Measurements from ENCODE around the gene EXT2. TPM values are rescaled to one million over a fixed set of nuclear protein-coding genes. Genes with fewer than 3 reads are reported as not detected.

EXT2 gene
- total RNA-seq, 1 donor from 2014 or later, result 78.6 TPM

- Histone ChIP-seq H3K4me1 (peaks cover 21% of the 10 kb centered on the region), H3K9me3 (no peaks in the 10 kb centered on the region), H3K36me3 (peaks cover 0 to 11% of the 10 kb centered on the region in 2 donors), H3K4me3 (no peak overlapping the region), H3K27me3 (no peaks in the 10 kb centered on the region), H3K27ac (no peak overlapping the region)
- intact Hi-C loops (cut with DNase I), result no loop called here
- no peak for TF ChIP-seq POLR2AphosphoS5 (IDR thresholded peaks at IDR 0.05; ENCODE audit: insufficient read depth in 1 of 2, low read depth in 1 of 2)
- TF ChIP-seq POLR2A (IDR thresholded peaks at IDR 0.05), result no peak
- TF ChIP-seq CTCF (IDR thresholded peaks at IDR 0.05), result no peak
- no peak for DNase-seq (ENCODE audit: extremely low spot score in 2 of 2)
Observed at GRCh38 chr11:44139565-44140330, 44.3 kb downstream of the EXT2 start.

- no peak for DNase-seq (ENCODE audit: extremely low spot score in 2 of 2)
- no peak overlapping the region for H3K27ac ChIP-seq
- TF ChIP-seq CTCF (IDR thresholded peaks at IDR 0.05) (no peak), POLR2AphosphoS5 (IDR thresholded peaks at IDR 0.05; ENCODE audit: insufficient read depth in 1 of 2, low read depth in 1 of 2) (no peak), POLR2A (IDR thresholded peaks at IDR 0.05) (no peak)
- peaks cover 21% of the 10 kb centered on the region for H3K4me1 ChIP-seq
- H3K4me3 ChIP-seq, result no peak overlapping the region
- no peaks in the 10 kb centered on the region for H3K9me3 ChIP-seq
- H3K36me3 ChIP-seq, result peaks cover 0 to 11% of the 10 kb centered on the region in 2 donors
- H3K27me3 ChIP-seq, result no peaks in the 10 kb centered on the region
- intact Hi-C loops (cut with DNase I), result no loop called here
Observed at GRCh38 chr11:44140372-44140771, 44.9 kb downstream of the EXT2 start.

GRCh38 chr11:44140805-44141204 lies 45.3 kb downstream of the EXT2 start:
- TF ChIP-seq CTCF (IDR thresholded peaks at IDR 0.05) (no peak), POLR2A (IDR thresholded peaks at IDR 0.05) (no peak), POLR2AphosphoS5 (IDR thresholded peaks at IDR 0.05; ENCODE audit: insufficient read depth in 1 of 2, low read depth in 1 of 2) (no peak)
- Histone ChIP-seq H3K27ac (no peak overlapping the region), H3K36me3 (peaks cover 0 to 13% of the 10 kb centered on the region in 2 donors), H3K4me3 (no peak overlapping the region), H3K4me1 (peaks cover 21% of the 10 kb centered on the region), H3K27me3 (no peaks in the 10 kb centered on the region), H3K9me3 (no peaks in the 10 kb centered on the region)
- intact Hi-C loops (cut with DNase I), result no loop called here
- no peak for DNase-seq (ENCODE audit: extremely low spot score in 2 of 2)

GRCh38 chr11:44143987-44144909 lies 48.8 kb downstream of the EXT2 start:
- intact Hi-C loops (cut with DNase I), result no loop called here
- no peak for DNase-seq (ENCODE audit: extremely low spot score in 2 of 2)
- Histone ChIP-seq H3K4me3 (no peak overlapping the region), H3K9me3 (no peaks in the 10 kb centered on the region), H3K4me1 (peaks cover 13% of the 10 kb centered on the region), H3K27me3 (no peaks in the 10 kb centered on the region), H3K36me3 (peaks cover 0 to 18% of the 10 kb centered on the region in 2 donors), H3K27ac (no peak overlapping the region)
- TF ChIP-seq CTCF (IDR thresholded peaks at IDR 0.05), result no peak
- TF ChIP-seq POLR2AphosphoS5 (IDR thresholded peaks at IDR 0.05; ENCODE audit: insufficient read depth in 1 of 2, low read depth in 1 of 2), result no peak
- TF ChIP-seq POLR2A (IDR thresholded peaks at IDR 0.05), result no peak
